Stimulated activated CD8-positive, alpha-beta memory T cell treated with anti-CD3 and anti-CD28 coated beads, Interleukin-4, amount 100 ng/mL, for 4 hours (primary cell): Measurements from ENCODE around the gene LIME1.

Experiments
- DNase-seq, 2 donors: peaks; one replicate each; pipeline ENCODE4 v3.0.0-alpha.2; 2020; ENCODE audit warnings: low read depth in 2 of 2, low spot score in 1 of 2

The LIME1 gene

DNA sequence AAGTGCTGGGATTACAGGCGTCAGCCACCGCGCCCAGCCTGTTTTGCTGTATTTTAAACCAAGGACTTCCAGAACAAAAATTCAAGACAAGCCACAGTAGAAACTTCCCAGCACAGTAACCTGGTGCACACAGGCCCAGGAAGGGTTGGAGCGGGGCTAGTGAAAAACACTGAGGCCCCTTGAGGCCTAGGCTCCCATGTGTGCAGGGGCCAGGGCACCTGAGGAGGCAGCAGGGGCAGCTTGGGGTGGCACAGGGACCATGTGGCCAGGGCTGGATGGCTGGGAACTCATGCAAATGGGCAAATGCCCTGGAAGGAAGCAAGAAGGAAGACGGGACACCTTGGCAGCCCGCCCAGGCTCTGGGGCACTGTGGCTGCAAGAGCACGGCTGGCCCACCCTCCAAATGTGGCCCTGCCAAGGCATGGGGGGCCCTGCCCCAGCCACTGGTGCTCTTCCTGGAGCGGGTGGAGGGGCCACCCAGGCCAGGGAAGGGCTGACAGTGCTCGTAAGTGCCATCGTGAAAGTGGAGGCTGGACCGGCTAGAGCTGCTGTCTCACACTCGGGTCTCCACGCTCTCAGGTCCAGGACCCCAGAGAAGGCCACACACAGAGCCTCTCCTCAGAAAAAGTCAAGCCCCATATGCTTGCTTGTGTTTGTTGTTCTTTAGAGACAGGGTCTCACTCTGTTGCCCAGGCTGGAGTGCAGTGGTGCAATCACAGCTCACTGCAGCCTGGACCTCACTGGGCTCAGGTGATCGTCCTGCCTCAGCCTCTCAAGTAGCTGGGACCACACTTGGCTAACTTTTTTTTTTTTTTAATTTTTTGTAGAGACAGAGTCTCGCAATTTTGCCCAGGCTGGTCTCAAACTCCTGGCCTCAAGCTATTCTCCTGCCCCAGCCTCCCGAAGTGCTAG is 13.4 kb downstream of the LIME1 start:
- DNase-seq = no peak

GRCh38 chr20:63750807-63751470 is 14.5 kb downstream of the LIME1 start:
- DNase-seq = peak; percentile 43

GRCh38 chr20:63751471-63752271 is 15.2 kb downstream of the LIME1 start:
- DNase-seq = no peak

GRCh38 chr20:63752411-63753101 is 16.1 kb downstream of the LIME1 start:
- DNase-seq = no peak

- no peak for DNase-seq
Observed at GRCh38 chr20:63753381-63753780, 16.9 kb downstream of the LIME1 start.

DNA sequence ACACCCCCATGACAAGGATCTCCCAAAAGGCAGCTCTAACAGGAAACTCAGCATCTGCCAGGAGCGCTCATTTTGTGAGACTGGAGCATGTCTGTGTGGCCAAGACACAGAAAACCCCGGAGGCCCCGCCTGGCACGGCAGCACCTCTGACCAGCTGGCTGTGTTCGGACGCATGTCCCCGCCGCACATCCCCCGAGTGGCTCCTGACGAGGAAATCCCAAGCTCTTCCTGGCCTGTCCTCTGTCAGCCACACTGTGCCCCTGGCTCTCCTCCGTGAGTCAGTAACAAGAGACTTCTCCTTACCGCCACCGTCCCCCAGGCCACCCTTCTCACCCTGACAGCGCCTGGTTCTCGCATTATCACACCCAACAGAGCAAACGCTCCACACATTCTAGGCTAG is 17.5 kb downstream of the LIME1 start:
- no peak for DNase-seq

DNA sequence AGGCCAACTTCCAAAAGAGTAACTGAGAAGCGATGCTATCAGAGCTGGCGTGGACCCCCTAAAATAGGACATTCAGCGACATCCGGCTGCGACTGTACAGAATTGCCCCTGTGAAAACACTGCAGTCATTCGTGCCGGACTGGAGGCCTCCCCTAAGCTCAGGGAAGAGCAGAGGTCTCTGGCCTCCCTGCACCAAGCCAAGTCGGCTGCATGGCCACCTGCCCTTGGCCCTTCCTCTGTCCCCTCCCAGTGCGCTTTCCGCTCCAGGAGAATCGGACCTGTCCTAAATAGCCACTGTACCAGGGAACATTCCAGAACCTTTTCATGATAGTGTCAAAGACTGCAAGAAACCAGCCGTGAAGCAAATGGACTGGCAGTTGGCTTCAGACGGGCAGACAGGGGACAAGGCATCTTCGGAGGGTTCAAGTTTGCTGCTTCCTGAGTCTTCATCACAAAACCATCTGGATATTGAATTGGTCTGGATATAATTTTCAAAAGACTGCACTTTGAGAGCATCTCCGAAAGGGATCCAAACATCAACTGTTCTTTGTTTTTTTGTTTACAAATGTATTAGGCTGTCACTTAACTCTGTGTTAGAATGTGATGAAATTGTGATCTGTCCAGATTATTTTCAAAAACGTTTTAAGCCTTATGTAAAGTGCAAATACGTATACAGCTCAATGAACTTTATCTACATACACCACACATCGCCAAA is 19.6 kb downstream of the LIME1 start:
- DNase-seq = no peak

DNA sequence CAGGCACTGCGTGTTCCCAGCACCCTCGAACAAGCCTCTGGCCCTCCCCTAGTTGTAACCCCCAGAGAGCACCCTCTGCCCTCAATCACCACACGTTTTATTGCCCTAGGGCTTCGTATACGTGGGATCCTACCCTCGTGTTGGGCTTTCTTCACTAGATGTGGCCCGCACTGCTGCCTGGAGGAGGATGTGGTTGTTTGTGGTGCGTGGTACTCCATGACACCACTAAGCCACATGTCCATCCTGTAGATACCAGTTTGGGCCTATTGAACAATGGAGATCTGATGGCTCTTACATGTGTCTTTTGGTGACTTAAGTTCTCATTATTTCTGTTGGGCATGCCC is 20.2 kb downstream of the LIME1 start:
- DNase-seq = no peak

GRCh38 chr20:63758152-63758551 is 21.7 kb downstream of the LIME1 start:
- DNase-seq = no peak

DNA sequence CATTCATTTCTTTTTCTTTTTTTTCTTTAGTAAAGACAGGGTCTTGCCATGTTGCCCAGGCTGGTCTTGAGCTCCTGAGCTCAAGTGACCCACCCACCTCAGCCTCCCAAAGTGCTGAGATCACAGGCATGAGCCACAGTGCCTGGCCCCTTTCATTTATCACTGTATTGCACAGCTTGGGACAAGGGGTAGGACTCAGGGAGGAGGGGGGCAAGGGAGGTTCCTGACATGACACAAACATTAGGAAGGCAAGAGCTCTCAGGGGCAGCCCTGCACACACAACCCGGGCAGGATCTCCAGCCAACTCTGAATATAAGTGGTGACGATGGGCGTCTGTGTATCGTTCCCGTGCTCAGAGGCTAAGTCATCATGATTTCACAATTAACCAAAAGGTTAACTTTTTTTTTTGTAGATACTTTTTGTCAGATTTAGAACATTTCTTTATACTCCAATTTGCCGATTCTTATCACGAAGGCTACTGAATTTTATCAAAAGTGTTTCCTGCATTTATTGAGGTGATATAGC is 23.0 kb downstream of the LIME1 start:
- DNase-seq = no peak

- DNase-seq = no peak
Observed at GRCh38 chr20:63765082-63765873, 28.8 kb downstream of the LIME1 start.

DNA sequence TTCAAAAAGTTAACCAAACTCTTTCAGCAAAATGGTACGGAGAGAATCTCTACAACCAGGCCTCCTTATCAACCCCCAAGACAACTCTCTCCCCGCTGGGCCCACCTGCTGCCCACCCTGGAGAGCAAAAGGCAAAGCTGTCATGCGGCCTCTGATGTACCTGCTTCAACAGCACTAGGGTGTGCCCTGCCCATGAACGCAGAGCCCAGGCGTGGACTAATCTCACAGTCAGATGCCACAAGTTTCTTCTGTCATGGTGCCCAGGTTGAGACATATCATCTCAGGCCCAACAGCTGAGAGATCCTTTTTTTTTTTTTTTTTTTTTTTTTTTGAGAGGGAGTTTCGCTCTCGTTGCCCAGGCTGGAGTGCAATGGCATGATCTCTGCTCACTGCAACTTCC is 29.4 kb downstream of the LIME1 start:
- no peak for DNase-seq

DNA sequence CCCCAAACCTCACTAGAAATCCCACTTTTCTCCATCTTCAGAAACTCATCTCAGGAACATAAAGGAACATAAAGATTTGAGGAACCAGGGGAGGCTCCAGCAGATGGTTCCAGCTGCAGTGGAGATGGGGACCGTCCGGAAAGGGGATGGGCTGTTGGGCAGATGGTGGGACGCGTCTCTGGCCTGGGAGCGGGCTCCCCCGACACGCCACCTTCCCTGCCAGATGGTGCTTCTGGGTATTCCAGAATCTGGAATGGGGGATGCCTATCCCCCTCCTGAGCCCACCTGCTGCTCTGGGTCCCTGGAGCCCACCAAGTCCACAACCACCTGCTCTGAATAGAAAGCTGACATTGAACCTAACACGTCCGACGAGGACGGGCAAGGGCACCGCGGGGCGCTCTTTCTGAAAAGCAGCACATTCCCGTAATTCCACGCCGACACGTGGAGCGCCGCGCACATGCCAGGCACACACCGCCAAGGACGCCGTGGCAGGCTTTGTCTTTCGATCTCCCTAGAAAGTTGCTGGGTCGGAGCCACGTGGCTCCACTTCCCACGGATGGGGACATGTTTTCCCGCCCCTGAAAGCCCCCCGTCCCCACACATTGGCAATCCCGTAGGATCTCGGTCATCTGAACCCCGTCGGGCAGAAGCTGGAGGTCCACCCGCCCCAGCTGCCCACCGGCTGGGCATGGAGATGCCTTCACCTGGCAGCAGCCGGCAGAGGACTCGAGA is 30.4 kb downstream of the LIME1 start:
- no peak for DNase-seq

- no peak for DNase-seq
Observed at GRCh38 chr20:63767456-63767855, 31.0 kb downstream of the LIME1 start.

DNA sequence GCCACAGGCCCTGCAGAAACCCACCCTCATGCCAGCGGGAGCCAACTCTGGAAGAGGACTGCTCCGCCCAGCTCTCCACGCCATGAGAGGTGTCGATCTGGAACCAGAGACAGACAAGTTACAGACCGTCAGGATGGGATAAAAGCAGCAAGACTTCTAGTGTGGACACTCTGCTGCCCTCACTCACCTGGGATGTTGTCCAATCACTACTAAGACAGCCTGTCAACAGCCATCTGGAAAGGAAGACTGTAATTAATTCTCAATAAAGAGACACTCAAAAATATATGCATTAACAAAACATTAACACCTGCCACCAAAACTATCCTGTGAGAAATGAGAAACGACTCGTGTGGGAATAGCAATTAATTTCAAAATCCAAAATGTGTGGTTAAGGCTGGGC is 31.4 kb downstream of the LIME1 start:
- DNase-seq = no peak

DNA sequence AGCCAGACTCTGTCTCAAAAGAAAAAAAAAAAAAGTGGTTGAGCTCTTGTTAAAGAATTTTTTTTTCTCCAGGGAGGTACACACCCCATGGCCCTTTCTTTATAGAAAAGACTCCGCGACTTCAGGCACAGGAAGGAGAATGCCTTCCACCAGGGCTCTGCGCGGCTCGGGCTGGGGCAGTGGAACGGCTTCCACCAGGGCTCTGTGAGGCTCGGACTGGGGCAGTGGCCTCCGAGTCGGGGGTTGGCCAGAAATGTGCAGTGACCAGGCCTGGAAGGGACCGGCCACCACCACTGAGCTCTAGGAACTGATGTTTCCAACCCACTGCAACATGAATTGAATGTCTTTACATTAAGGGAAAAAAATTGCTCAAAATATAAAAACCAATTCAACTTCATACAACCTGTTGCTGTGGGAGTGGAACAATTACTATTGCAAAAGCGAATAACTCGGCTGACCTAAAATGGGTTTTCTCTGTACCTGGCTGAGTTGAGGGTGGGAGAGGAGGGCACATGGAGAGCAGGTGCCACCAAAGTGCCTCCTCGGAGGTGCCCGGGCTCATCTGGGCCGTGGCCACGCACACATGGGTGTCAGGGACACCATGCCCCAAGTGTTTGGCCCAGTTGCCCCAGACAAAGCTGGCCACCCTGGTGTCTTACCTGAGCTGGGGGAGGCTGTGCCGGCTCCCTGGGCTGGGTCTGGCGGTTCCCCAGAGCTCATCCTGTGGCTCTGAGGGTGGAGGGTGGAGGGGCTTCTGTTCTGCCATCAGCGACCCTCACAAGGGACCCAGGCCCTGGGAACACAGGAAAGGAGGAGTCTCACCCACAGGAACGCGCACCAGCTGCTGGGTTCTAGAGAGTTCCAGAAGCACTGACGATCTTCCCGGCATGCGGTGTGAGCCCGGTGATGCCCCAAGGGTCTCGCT is 32.4 kb downstream of the LIME1 start:
- DNase-seq = no peak

- no peak for DNase-seq
Observed at GRCh38 chr20:63769891-63770474, 33.5 kb downstream of the LIME1 start.
